C4-2B (cell line): ENCODE results near the gene MAST4.

ENCODE experiments used
- H3K27ac ChIP-seq: fragments of 450-650 bp; 2 replicates; pipeline ENCODE4 v1.5.1; 2017
- CTCF ChIP-seq: fragments of 450-650 bp; conservative IDR thresholded peaks from 2 replicates; pipeline ENCODE4 v1.5.1; 2017; ENCODE audit warnings: mild to moderate bottlenecking
- ZFX ChIP-seq: fragments of 450-650 bp; IDR thresholded peaks from 2 replicates; pipeline ENCODE4 v1.6.1; 2017

Gene MAST4

GRCh38 chr5:66927140-66927539 lies 330.9 kb downstream of the MAST4 start:
- TF ChIP-seq CTCF (no peak), ZFX (no peak)

GRCh38 chr5:66929281-66929680 lies 333.1 kb downstream of the MAST4 start:
- H3K27ac ChIP-seq = no peak overlapping the region
- TF ChIP-seq ZFX (no peak), CTCF (no peak)

More at GRCh38 chr5:66927140-66927539, 330.9 kb downstream of the MAST4 start:
- no peak overlapping the region for H3K27ac ChIP-seq

- H3K27ac ChIP-seq = no peak overlapping the region
- no peak for TF ChIP-seq CTCF
- no peak for TF ChIP-seq ZFX
Observed at GRCh38 chr5:66929995-66930394, 333.8 kb downstream of the MAST4 start.

- TF ChIP-seq ZFX (no peak), CTCF (no peak)
- no peak overlapping the region for H3K27ac ChIP-seq
Observed at GRCh38 chr5:66931651-66932050, 335.5 kb downstream of the MAST4 start.

GRCh38 chr5:66932457-66932856 lies 336.3 kb downstream of the MAST4 start:
- H3K27ac ChIP-seq = no peak overlapping the region
- no peak for TF ChIP-seq ZFX

GRCh38 chr5:66933066-66933465 lies 336.9 kb downstream of the MAST4 start:
- TF ChIP-seq ZFX (no peak), CTCF (no peak)
- no peak overlapping the region for H3K27ac ChIP-seq

- TF ChIP-seq CTCF = no peak
- TF ChIP-seq ZFX = no peak
- no peak overlapping the region for H3K27ac ChIP-seq
Observed at GRCh38 chr5:66939094-66939493, 342.9 kb downstream of the MAST4 start.
